Panc1 (cell line): ENCODE results near the gene SASS6. TPM values are rescaled to one million over a fixed set of nuclear protein-coding genes. Genes with fewer than 3 reads are reported as not detected.

Experiments
- ATAC-seq: fragments of 200-7000 bp; cut with Tn5 transposase; 2 replicates; pipeline ENCODE4 v1.9.1; 2020; ENCODE audit warnings: mild to moderate bottlenecking, moderate library complexity
- BruUV-seq: library from RNA; stranded (reverse); fragments of 400-500 nt; replicated peaks from 2 replicates; lab custom pipeline; 2021; lab: Mats Ljungman, UMichigan
- CTCF ChIA-PET: fragments of 300-600 bp; sonication (Branson Sonifier 250); formaldehyde crosslinking; loops from one replicate; lab custom pipeline; 2022; ENCODE audit warnings: antibody characterized with exemption; lab: Charles Lee
- POLR2A ChIA-PET: fragments of 300-600 bp; sonication (Branson Sonifier 250); formaldehyde crosslinking; loops from one replicate; lab custom pipeline; 2022; ENCODE audit warnings: antibody characterized with exemption; lab: Charles Lee
- DNase-seq: peaks from one replicate; pipeline ENCODE4 v3.0.0-alpha.2; 2010; ENCODE audit warnings: low read depth, low spot score
- H3K27ac ChIP-seq: 2 replicates; pipeline ENCODE4 v1.5.1; 2011; ENCODE audit warnings: mild to moderate bottlenecking, low read length, inconsistent platforms
- H3K27me3 ChIP-seq: fragments of 200-500 bp; sonication (Bioruptor generic); 2 replicates; pipeline ENCODE4 v1.6.0; 2014; ENCODE audit warnings: low read length, inconsistent platforms; ENCODE audit not compliant: control insufficient read depth, insufficient read depth
- H3K36me3 ChIP-seq: fragments of 200-500 bp; sonication (Bioruptor generic); 2 replicates; pipeline ENCODE4 v1.5.1; 2014; ENCODE audit warnings: inconsistent platforms, mild to moderate bottlenecking, low read length, moderate library complexity; ENCODE audit not compliant: control insufficient read depth, insufficient read depth
- H3K4me1 ChIP-seq: 2 replicates; pipeline ENCODE4 v1.5.1; 2011; ENCODE audit warnings: inconsistent platforms, mild to moderate bottlenecking, low read length, moderate library complexity; ENCODE audit not compliant: control insufficient read depth, insufficient read depth
- H3K4me3 ChIP-seq, 2 experiments: 2 replicates each; pipeline ENCODE4 v1.5.1; 2011 to 2012; ENCODE audit warnings: low read depth in 2 of 2, low read length in 2 of 2, mild to moderate bottlenecking in 2 of 2, inconsistent platforms in 1 of 2, moderate library complexity in 1 of 2
- H3K9me3 ChIP-seq: fragments of 200-500 bp; sonication (Bioruptor generic); 2 replicates; pipeline ENCODE4 v1.5.1; 2014; ENCODE audit warnings: low read depth, mild to moderate bottlenecking, inconsistent platforms, low read length, moderate library complexity; ENCODE audit not compliant: control insufficient read depth, insufficient read depth
- POLR2AphosphoS5 ChIP-seq: IDR thresholded peaks from 2 replicates; pipeline ENCODE4 v1.6.1; 2012; ENCODE audit warnings: mild to moderate bottlenecking, low read depth, low read length, moderate library complexity
- SIN3A ChIP-seq: IDR thresholded peaks from 2 replicates; pipeline ENCODE4 v1.6.1; 2012; ENCODE audit warnings: low read depth, mild to moderate bottlenecking, low read length, moderate library complexity, borderline replicate concordance; ENCODE audit not compliant: insufficient read depth
- TCF7L2 ChIP-seq: IDR thresholded peaks from 2 replicates; pipeline ENCODE4 v1.6.1; 2011; ENCODE audit warnings: mild to moderate bottlenecking, low read depth, low read length, inconsistent platforms
- in situ Hi-C: cut with HindIII; loops from 2 replicates; pipeline ENCODE4 v1.10.0; 2016; ENCODE audit warnings: low sequenced_read_pairs, low pct_unique_long_range_greater_than_20kb
- intact Hi-C: fragments of 100-400 bp; cut with micrococcal nuclease; formaldehyde crosslinking; loops from one replicate; pipeline ENCODE4 v1.10.0; 2022; ENCODE audit not compliant: unreplicated experiment
- total RNA-seq: library from RNA; stranded (reverse); gene quantifications from one replicate; pipeline ENCODE4 v1.2.1, GENCODE V29; 2021; ENCODE audit not compliant: unreplicated experiment
- TF ChIP-seq, protein P1 (sequence below): fragments of 450-650 bp; IDR thresholded peaks from 2 replicates; pipeline ENCODE4 v1.5.1; 2017; ENCODE audit warnings: mild to moderate bottlenecking
- TF ChIP-seq, protein P2 (sequence below), 2 experiments: IDR thresholded peaks; 2 replicates each; pipeline ENCODE4 v1.6.1; 2011 to 2012; ENCODE audit warnings: low read depth in 2 of 2, control low read depth in 1 of 2, low read length in 1 of 2, mild to moderate bottlenecking in 1 of 2, moderate library complexity in 1 of 2; ENCODE audit not compliant: insufficient read depth in 1 of 2

Gene SASS6
- total RNA-seq, 1 experiment from 2014 or later = 6.2 TPM

DNA sequence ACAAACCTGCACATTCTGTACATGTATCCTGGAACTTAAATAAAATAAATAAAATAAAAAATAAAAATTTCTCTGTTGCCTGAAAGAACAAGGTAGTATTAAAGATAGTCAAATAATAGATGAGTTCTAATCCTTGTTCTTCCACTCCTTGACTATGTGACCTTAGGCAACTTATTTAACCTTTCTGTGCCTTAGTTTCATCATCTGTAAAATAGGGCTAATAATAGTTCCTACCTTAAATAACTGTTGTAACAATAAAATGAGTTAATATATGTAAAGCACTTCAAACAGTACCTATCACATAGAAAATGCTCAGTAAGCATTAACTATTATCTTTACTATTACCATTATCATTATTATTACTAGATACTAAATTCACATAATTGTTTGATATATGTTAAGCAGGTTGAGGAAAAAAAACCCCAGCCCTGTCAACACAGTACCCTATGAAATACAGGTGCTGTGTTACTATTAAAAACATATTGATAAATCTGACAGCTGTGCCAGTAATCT is 23.1 kb downstream of the SASS6 start:
- ChIA-PET CTCF (no interaction called here), POLR2A (no interaction called here)
- intact Hi-C loops (no loop called here), in situ Hi-C loops (no loop called here)
- no peaks in the 10 kb centered on the region for H3K27me3 ChIP-seq
- no peak overlapping the region for H3K4me3 ChIP-seq
- no TSS peak for BruUV-seq
- no peak overlapping the region for H3K27ac ChIP-seq
- TF ChIP-seq, protein P1, sequence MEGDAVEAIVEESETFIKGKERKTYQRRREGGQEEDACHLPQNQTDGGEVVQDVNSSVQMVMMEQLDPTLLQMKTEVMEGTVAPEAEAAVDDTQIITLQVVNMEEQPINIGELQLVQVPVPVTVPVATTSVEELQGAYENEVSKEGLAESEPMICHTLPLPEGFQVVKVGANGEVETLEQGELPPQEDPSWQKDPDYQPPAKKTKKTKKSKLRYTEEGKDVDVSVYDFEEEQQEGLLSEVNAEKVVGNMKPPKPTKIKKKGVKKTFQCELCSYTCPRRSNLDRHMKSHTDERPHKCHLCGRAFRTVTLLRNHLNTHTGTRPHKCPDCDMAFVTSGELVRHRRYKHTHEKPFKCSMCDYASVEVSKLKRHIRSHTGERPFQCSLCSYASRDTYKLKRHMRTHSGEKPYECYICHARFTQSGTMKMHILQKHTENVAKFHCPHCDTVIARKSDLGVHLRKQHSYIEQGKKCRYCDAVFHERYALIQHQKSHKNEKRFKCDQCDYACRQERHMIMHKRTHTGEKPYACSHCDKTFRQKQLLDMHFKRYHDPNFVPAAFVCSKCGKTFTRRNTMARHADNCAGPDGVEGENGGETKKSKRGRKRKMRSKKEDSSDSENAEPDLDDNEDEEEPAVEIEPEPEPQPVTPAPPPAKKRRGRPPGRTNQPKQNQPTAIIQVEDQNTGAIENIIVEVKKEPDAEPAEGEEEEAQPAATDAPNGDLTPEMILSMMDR = no peak
- no peak for TF ChIP-seq SIN3A
- no peak for TF ChIP-seq TCF7L2
- TF ChIP-seq, protein P2, sequence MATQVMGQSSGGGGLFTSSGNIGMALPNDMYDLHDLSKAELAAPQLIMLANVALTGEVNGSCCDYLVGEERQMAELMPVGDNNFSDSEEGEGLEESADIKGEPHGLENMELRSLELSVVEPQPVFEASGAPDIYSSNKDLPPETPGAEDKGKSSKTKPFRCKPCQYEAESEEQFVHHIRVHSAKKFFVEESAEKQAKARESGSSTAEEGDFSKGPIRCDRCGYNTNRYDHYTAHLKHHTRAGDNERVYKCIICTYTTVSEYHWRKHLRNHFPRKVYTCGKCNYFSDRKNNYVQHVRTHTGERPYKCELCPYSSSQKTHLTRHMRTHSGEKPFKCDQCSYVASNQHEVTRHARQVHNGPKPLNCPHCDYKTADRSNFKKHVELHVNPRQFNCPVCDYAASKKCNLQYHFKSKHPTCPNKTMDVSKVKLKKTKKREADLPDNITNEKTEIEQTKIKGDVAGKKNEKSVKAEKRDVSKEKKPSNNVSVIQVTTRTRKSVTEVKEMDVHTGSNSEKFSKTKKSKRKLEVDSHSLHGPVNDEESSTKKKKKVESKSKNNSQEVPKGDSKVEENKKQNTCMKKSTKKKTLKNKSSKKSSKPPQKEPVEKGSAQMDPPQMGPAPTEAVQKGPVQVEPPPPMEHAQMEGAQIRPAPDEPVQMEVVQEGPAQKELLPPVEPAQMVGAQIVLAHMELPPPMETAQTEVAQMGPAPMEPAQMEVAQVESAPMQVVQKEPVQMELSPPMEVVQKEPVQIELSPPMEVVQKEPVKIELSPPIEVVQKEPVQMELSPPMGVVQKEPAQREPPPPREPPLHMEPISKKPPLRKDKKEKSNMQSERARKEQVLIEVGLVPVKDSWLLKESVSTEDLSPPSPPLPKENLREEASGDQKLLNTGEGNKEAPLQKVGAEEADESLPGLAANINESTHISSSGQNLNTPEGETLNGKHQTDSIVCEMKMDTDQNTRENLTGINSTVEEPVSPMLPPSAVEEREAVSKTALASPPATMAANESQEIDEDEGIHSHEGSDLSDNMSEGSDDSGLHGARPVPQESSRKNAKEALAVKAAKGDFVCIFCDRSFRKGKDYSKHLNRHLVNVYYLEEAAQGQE (IDR thresholded peaks at IDR 0.05; ENCODE audit: insufficient read depth in 1 of 2, low read depth in 2 of 2, low read length in 1 of 2) = no peak
- no peak for TF ChIP-seq POLR2AphosphoS5
- no peaks in the 10 kb centered on the region for H3K4me1 ChIP-seq
- DNase-seq = no peak
- H3K36me3 ChIP-seq = peaks cover 9% of the 10 kb centered on the region; the same call in 1 of the 2 replicates
- no peaks in the 10 kb centered on the region for H3K9me3 ChIP-seq
- no peak for ATAC-seq

DNA sequence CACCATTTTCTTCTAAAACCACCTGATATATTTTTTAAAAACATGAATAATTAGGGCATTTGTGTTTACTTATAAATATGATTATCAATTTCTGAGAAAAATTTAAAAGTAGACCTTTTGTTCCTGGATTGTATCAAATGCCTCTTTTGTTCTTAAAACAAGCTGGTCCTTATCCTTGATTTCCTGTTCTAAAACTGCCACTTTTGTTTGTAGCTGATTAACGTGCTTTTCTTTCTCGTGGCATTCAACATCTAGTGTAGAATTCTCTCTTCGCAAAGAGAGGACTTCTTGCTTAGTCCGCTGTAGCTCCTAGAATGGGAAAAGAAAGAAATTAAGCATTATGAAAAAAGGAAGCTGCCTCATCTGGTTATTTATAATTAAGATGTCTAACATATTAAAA is 25.0 kb downstream of the SASS6 start:
- no TSS peak for BruUV-seq
- H3K4me1 ChIP-seq = no peaks in the 10 kb centered on the region
- H3K27ac ChIP-seq = no peak overlapping the region
- no peak overlapping the region for H3K4me3 ChIP-seq
- ATAC-seq (no peak), DNase-seq (no peak)
- intact Hi-C loops = no loop called here
- ChIA-PET CTCF (interaction anchor here (0.7 kb wide), 2 partner anchors 34 to 371 kb away, joined by 4 to 5 read pairs; no protein-coding TSS in a partner anchor), POLR2A (no interaction called here)
- in situ Hi-C loops = no loop called here
- no peaks in the 10 kb centered on the region for H3K27me3 ChIP-seq
- peaks cover 15% of the 10 kb centered on the region; the same call in 1 of the 2 replicates for H3K36me3 ChIP-seq
- no peaks in the 10 kb centered on the region for H3K9me3 ChIP-seq
- TF ChIP-seq, protein P2 (IDR thresholded peaks at IDR 0.05; ENCODE audit: insufficient read depth in 1 of 2, low read depth in 2 of 2, low read length in 1 of 2) = no peak
- TF ChIP-seq, protein P1 = no peak
- TF ChIP-seq SIN3A = no peak
- TF ChIP-seq POLR2AphosphoS5 = no peak
- no peak for TF ChIP-seq TCF7L2
